B cell (primary cell): Measurements from ENCODE around the gene KYNU. TPM values are rescaled to one million over a fixed set of nuclear protein-coding genes. Genes with fewer than 3 reads are reported as not detected.

Source experiments
- ATAC-seq: fragments of 200-7000 bp; cut with Tn5 transposase; one replicate; pipeline ENCODE4 v1.10.0; 2021; ENCODE audit warnings: low read depth, mild to moderate bottlenecking, moderate number of reproducible peaks, moderate library complexity
- CTCF ChIA-PET: fragments of 350-600 bp; sonication (Branson Sonifier 250); formaldehyde crosslinking; loops from one replicate; lab custom pipeline; 2021; ENCODE audit warnings: antibody characterized with exemption, inconsistent platforms; lab: Charles Lee
- POLR2A ChIA-PET: fragments of 350-600 bp; sonication (Branson Sonifier 250); formaldehyde crosslinking; loops from one replicate; lab custom pipeline; 2021; ENCODE audit warnings: antibody characterized with exemption; lab: Charles Lee
- DNase-seq: peaks from one replicate; pipeline ENCODE4 v3.0.0; 2013
- H2AFZ ChIP-seq: 2 replicates; pipeline ENCODE4 v1.6.1; 2012; ENCODE audit warnings: mild to moderate bottlenecking, low read depth, low read length; ENCODE audit not compliant: insufficient read depth, poor library complexity, severe bottlenecking
- H3K27ac ChIP-seq, 2 donors: 1 replicate in 1 of 2; 2 replicates in 1 of 2; pipeline ENCODE4 v1.5.1; 2012 to 2013; ENCODE audit warnings: low read length in 2 of 2, mild to moderate bottlenecking in 2 of 2, moderate library complexity in 1 of 2
- H3K27me3 ChIP-seq, 4 experiments: fragments of 200-600 bp in 1 of 4; sonication (generic) in 1 of 4; replicated peaks in 1 of 4; 1 replicate in 2 of 4; 2 replicates in 2 of 4; pipeline versions ENCODE4 v1.6.1 to v1.7.0; 2013 to 2016; ENCODE audit warnings: low read length in 3 of 4, mild to moderate bottlenecking in 2 of 4, mixed read lengths in 1 of 4, moderate library complexity in 1 of 4; ENCODE audit not compliant: insufficient read depth in 4 of 4, control insufficient read depth in 3 of 4; ENCODE audit errors: control extremely low read depth in 1 of 4
- H3K36me3 ChIP-seq, 2 experiments: replicated peaks in 1 of 2; 1 replicate in 1 of 2; 2 replicates in 1 of 2; pipeline versions ENCODE4 v1.6.1 to v1.7.1; 2013; ENCODE audit warnings: low read length in 1 of 2; ENCODE audit not compliant: insufficient read depth in 2 of 2, control insufficient read depth in 1 of 2; ENCODE audit errors: control extremely low read depth in 1 of 2, extremely low read depth in 1 of 2
- H3K4me1 ChIP-seq, 2 donors: fragments of 200-600 bp in 1 of 2; sonication (generic) in 1 of 2; 1 replicate in 1 of 2; 2 replicates in 1 of 2; pipeline versions ENCODE4 v1.5.1 to v1.6.1; 2013 to 2017; ENCODE audit warnings: low read length in 2 of 2; ENCODE audit not compliant: control insufficient read depth in 2 of 2, insufficient read depth in 2 of 2
- H3K4me2 ChIP-seq: replicated peaks from 2 replicates; pipeline ENCODE3; 2012; ENCODE audit warnings: mild to moderate bottlenecking, low read depth, low read length; ENCODE audit not compliant: poor library complexity, severe bottlenecking
- H3K4me3 ChIP-seq, 5 experiments: fragments of 200-600 bp in 1 of 5; sonication (generic) in 1 of 5; 1 replicate in 3 of 5; 2 replicates in 2 of 5; pipeline versions ENCODE4 v1.5.1 to v1.7.0; 2011 to 2016; ENCODE audit warnings: low read length in 4 of 5, mild to moderate bottlenecking in 4 of 5, low read depth in 2 of 5, control low read depth in 1 of 5, moderate library complexity in 1 of 5; ENCODE audit not compliant: insufficient read depth in 1 of 5; ENCODE audit errors: control extremely low read depth in 1 of 5, extremely low read depth in 1 of 5
- H3K79me2 ChIP-seq: fragments of 200-600 bp; sonication (generic); one replicate; pipeline ENCODE4 v1.6.0; 2016; ENCODE audit warnings: low read length; ENCODE audit not compliant: control insufficient read depth, insufficient read depth
- H3K9ac ChIP-seq: fragments of 200-600 bp; sonication (generic); 2 replicates; pipeline ENCODE4 v1.6.1; 2017; ENCODE audit warnings: mild to moderate bottlenecking, low read length, moderate library complexity
- H3K9me3 ChIP-seq, 3 donors: one replicate each; pipeline versions ENCODE4 v1.6.1 to v1.7.1; 2013; ENCODE audit warnings: low read length in 2 of 3; ENCODE audit not compliant: control insufficient read depth in 2 of 3, insufficient read depth in 1 of 3; ENCODE audit errors: control extremely low read depth in 1 of 3
- H4K20me1 ChIP-seq: 2 replicates; pipeline ENCODE4 v1.6.0; 2012; ENCODE audit warnings: mild to moderate bottlenecking, low read length; ENCODE audit not compliant: insufficient read depth, control insufficient read depth, poor library complexity, severe bottlenecking
- H3K27ac Mint-ChIP-seq: one replicate; pipeline ENCODE4 v1.8.0; 2021; ENCODE audit warnings: mixed read lengths
- H3K27me3 Mint-ChIP-seq: one replicate; pipeline ENCODE4 v1.8.0; 2021; ENCODE audit warnings: mixed read lengths
- H3K4me1 Mint-ChIP-seq: one replicate; pipeline ENCODE4 v1.8.0; 2021; ENCODE audit warnings: mixed read lengths
- H3K4me3 Mint-ChIP-seq: one replicate; pipeline ENCODE4 v1.8.0; 2021; ENCODE audit warnings: mixed read lengths
- H3K9me3 Mint-ChIP-seq: one replicate; pipeline ENCODE4 v1.8.0; 2022; ENCODE audit warnings: mixed read lengths; ENCODE audit not compliant: insufficient read depth
- CTCF ChIP-seq: fragments of 200-600 bp; IDR thresholded peaks from one replicate; pipeline ENCODE4 v1.8.0; 2022; ENCODE audit warnings: antibody characterized with exemption, mild to moderate bottlenecking
- EZH2 ChIP-seq: IDR thresholded peaks from 2 replicates; pipeline ENCODE4 v1.6.1; 2012; ENCODE audit warnings: borderline replicate concordance, low read depth, mild to moderate bottlenecking, moderate library complexity, low read length; ENCODE audit not compliant: insufficient read depth, poor library complexity, severe bottlenecking
- WGBS: methylation state at CpG from one replicate; pipeline ENCODE4 v1.1.5; 2013; ENCODE audit warnings: missing lambda C conversion rate; ENCODE audit not compliant: insufficient coverage; 5-methylcytosine and 5-hydroxymethylcytosine counted together
- intact Hi-C: fragments of 100-400 bp; cut with micrococcal nuclease; formaldehyde crosslinking; loops from one replicate; pipeline ENCODE4 v1.10.0; 2022
- polyA plus RNA-seq: library from polyadenylated mRNA; depleted of rRNA; stranded (reverse); fragments of >200 nt; gene quantifications from 2 replicates; pipeline ENCODE4 v1.2.3, GENCODE V29; 2012
- total RNA-seq, 2 donors: library from RNA; stranded (reverse); fragments of 120-200 nt in 1 of 2; gene quantifications; 1 replicate in 1 of 2; 2 replicates in 1 of 2; pipeline versions ENCODE4 v1.2.3 to v1.2.4, GENCODE V29; 2013 to 2022

KYNU gene
- total and polyA plus RNA-seq, 2 donors (not counting 1 experiment from before 2014, with no cell fraction given) = 14.5 to 46.2 TPM

- no peak for ATAC-seq
- H3K4me2 ChIP-seq = no peak overlapping the region
- Mint-ChIP-seq H3K4me3 (no peak overlapping the region), H3K9me3 (peaks cover 4% of the 10 kb centered on the region), H3K27me3 (no peaks in the 10 kb centered on the region), H3K4me1 (peaks cover 7% of the 10 kb centered on the region), H3K27ac (no peak overlapping the region)
- peaks cover 0 to 11% (median 8%) of the 10 kb centered on the region in 3 donors for H3K9me3 ChIP-seq
- no peaks in the 10 kb centered on the region for H3K27me3 ChIP-seq
- no peaks in the 10 kb centered on the region for H4K20me1 ChIP-seq
- no peaks in the 10 kb centered on the region for H3K36me3 ChIP-seq
- no peak overlapping the region for H3K27ac ChIP-seq
- CTCF ChIA-PET = interaction anchor here (0.7 to 1.6 kb wide), 4 partner anchors 22 to 183 kb away, joined by 3 to 5 read pairs (median 4); no protein-coding TSS in a partner anchor
- peaks cover 0 to 3% of the 10 kb centered on the region in 2 donors for H3K4me1 ChIP-seq
- H3K9ac ChIP-seq = no peak overlapping the region
- no peaks in the 10 kb centered on the region for H3K79me2 ChIP-seq
- DNase-seq = no peak
- H3K4me3 ChIP-seq = no peak overlapping the region
- no peak overlapping the region for H2AFZ ChIP-seq
- POLR2A ChIA-PET = no interaction called here
- 100% methylated on average over 1 of the region's 1 CpG for WGBS
- intact Hi-C loops = no loop called here
- no peak for TF ChIP-seq CTCF
- TF ChIP-seq EZH2 = no peak
Observed at GRCh38 chr2:143075711-143076110, 198.2 kb downstream of the KYNU start.

GRCh38 chr2:143078104-143078503, 200.6 kb downstream of the KYNU start:
- Histone ChIP-seq H3K4me3 (no peak overlapping the region), H3K27me3 (no peaks in the 10 kb centered on the region), H3K27ac (no peak overlapping the region), H3K4me1 (no peaks in the 10 kb centered on the region), H4K20me1 (no peaks in the 10 kb centered on the region), H2AFZ (no peak overlapping the region), H3K36me3 (no peaks in the 10 kb centered on the region), H3K79me2 (no peaks in the 10 kb centered on the region), H3K9me3 (peaks cover 0 to 11% (median 8%) of the 10 kb centered on the region in 3 donors), H3K9ac (no peak overlapping the region), H3K4me2 (no peak overlapping the region)
- ChIA-PET POLR2A (no interaction called here), CTCF (interaction anchor here (0.7 to 2.1 kb wide), 7 partner anchors 9 to 187 kb away, joined by 3 to 6 read pairs (median 4); no protein-coding TSS in a partner anchor)
- TF ChIP-seq CTCF (peak; percentile 24), EZH2 (no peak)
- Mint-ChIP-seq H3K27ac (no peak overlapping the region), H3K9me3 (peaks cover 4% of the 10 kb centered on the region), H3K27me3 (no peaks in the 10 kb centered on the region), H3K4me3 (no peak overlapping the region), H3K4me1 (no peaks in the 10 kb centered on the region)
- intact Hi-C loops = loop anchor here (1.0 kb wide), 1 partner anchor 181 kb away; no protein-coding TSS in a partner anchor
- no peak for ATAC-seq
- DNase-seq = no peak
